GM18498 (cell line): ENCODE measurements around the gene ARFGEF3.
"Not testable (repeated sequence)": the region's sequence is repeated elsewhere in the genome, so short reads cannot be mapped to it uniquely, and the experiment has no call there.

Experiments used
- ATAC-seq: cut with Tn5 transposase; IDR thresholded peaks from one replicate; pipeline ENCODE4 v1.9.1; 2021; ENCODE audit warnings: mild to moderate bottlenecking, moderate library complexity; ENCODE audit not compliant: unreplicated experiment

The ARFGEF3 gene

DNA sequence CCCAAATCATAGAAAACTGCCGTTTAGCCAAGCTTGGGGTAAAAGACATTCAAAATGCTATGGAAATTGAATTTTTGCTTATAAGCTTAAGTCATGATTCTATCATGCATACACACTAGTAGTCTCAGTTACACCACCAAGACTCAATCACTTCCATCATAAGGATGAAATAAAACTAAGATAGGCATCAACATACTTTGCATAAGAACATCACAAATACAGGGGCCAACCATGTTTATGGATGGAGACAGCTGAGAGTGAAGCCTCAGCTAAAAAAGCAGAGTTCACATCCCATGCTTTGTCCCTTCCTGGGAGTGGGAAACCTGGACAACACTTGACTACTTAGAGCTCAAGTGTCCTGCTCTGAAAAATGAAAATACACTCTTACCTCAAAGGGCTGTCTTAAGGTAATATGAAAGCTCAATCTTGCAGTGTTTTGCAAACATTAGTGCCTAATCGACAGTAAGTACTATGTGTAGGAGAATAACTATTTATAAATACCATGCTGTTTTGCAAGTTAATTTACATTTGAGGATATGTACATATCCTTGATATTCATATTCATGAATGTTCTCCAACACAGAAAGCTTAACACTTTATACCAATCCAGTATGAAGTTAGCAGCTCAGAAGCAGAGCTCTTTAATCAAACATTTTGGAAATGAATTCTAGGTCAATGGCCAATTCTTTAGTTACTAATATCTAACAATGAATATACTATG is 184.0 kb downstream of the ARFGEF3 start:
- no peak for ATAC-seq

DNA sequence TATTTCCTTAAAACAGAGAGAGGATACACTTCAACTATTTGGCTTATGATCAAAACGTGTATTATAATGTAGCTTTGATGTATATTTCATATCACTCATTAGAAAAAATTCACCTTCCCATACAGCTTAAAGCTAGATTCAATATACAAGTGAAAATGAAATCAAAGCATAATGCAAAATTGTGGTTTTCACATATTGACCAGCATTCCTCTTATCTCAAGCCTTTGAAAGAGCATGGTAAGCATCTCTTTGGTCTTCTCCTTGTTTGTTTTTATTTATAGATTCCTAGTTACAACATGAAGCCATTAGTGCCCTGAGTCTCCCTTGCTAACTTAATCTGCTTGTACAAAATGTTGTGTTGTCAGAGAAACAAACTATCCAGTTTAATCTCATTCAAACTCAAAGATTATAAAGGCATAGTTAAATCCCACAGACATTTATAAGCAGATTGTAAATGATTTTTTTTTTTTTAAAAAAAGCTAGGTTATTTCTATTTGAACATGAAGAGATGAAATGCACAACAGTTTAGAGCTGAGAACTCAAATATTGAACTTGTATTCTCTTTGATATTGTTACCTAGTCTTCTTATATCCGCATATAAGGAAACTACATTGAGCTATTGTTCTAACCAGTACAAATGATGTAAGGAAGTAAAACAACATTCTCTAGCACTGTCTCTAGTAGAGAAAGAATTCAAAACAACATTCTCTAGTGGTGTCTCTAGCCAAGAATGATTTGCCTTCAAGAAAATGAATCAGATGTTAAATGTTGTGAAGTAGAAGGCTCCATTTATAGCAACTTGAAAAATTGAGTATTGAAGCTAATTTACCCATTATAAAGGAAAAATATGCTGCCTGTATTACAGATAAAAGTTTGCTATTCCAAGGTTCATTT is 184.8 kb downstream of the ARFGEF3 start:
- no peak for ATAC-seq

DNA sequence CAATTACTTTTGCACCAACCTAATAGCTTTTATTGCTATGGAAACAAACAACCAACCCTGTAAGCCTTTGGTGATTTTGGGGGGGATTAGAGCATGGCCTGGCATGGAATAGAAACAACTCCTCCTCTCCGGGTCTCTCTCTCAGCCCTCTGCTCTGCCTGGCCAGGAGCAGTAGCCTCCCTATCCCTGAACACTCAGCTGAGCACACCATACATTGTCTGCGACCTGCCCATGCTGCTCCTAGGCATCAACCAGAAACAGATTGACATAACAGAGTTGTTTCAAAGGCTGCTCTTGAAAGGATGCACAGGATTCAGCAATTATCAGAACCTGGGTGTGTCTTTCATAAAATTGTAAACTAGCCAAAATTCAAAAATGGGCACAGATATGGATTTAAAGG is 186.1 kb downstream of the ARFGEF3 start:
- ATAC-seq = no peak

- ATAC-seq = no peak
Measured at GRCh38 chr6:138349891-138350290, 188.2 kb downstream of the ARFGEF3 start.

DNA sequence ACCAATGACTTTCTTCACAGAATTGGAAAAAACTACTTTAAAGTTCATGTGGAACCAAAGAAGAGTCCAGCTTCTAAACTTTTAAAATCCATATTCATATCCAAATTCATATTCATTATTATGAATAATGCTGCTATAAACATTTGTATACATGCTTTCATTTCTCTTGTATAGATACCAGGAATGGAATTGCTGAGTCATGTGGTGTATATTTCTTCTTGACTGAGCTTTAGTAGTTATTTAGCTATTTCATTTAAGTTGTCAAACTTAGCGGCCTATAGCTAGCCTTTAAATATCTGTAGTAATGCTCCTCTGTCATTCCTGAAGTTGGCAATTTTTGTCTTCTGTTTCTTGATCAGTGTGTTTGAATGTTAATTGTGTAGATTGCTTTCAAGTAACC is 196.2 kb downstream of the ARFGEF3 start:
- no peak for ATAC-seq

- not testable (repeated sequence) for ATAC-seq
Measured at GRCh38 chr6:138368684-138369083, 206.9 kb downstream of the ARFGEF3 start.

DNA sequence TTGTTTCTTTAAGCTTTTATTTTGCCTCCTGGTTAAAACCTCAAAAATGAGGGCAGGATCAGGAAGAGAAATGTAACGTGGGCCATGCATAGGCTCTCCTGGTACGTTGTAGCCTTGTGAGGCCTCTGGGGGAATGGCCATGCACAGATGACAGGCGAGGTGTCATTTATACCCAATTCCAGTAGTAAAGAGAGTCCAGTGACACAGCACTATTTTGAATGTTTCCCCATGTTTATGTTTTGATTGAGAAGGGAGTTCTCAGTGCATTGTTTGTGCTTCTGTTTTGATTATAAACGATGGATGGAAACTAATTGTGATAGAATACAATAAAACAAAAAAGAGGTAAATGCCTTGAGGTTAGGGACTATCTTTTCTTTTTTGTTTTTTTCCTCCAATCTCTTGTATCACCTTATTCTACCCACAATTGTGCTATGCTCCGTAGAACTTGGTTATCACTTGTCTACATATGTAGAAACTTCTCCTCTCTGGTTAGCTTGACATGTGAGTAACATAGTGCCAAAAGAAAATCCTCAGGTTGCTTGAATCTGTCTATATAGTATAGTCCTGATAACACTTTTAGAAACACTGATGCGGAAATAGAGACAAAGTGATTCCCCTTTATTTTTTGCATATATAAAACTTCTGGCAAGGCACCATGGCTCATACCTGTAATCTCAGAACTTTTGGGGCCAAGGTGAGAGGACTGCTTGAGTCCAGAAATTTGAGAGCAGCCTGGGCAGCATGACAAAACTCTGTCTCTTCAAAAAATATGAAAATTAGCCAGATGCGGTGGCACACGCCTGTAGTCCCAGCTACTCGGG is 209.1 kb downstream of the ARFGEF3 start:
- no peak for ATAC-seq

DNA sequence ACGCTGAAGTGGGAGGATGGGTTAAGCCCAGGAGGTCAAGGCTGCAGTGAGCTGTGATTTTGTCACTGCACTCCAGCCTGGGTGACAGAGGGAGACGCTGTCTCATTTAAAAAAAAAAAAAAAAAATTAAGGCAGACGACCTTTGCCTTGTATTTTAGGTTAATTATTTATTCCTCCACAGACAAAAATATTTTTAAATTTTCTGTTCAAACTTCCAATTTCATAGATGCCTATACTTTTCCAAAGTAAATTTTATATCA is 209.6 kb downstream of the ARFGEF3 start:
- ATAC-seq = no peak

- no peak for ATAC-seq
Measured at GRCh38 chr6:138371720-138372119, 210.0 kb downstream of the ARFGEF3 start.

DNA sequence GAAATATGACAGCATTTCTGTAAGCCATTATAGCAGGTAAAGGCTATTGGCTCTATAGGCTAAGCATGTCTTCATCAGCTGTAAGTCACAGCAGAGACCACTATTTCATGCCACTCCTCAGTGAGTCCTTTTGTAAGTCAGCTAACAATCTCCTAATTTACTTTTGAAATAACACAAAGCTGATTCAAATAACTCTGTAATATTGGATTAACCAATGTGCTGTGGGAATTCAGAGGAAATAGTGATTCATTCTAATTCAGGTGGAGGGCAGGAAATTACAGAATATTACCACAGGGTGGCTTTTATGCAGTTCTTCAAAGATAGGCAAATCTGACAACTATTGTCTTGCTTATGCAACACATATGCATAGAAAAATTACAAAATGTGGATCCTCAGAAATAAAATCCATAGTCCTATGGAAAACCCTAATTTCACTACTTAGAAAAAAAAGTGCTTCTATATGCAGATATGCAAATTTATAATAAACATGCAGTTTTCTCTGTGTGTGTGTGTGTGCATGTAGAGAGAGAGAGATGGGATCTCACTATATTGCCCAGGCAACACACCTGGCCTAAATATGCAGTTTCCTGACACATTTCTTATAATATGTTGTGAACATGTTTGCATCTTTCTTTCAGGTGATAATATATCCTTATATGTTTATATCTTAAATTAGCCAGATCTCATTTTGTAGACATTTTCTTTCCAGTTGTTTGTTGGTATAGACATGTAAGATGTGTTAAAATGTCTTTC is 211.1 kb downstream of the ARFGEF3 start:
- no peak for ATAC-seq

DNA sequence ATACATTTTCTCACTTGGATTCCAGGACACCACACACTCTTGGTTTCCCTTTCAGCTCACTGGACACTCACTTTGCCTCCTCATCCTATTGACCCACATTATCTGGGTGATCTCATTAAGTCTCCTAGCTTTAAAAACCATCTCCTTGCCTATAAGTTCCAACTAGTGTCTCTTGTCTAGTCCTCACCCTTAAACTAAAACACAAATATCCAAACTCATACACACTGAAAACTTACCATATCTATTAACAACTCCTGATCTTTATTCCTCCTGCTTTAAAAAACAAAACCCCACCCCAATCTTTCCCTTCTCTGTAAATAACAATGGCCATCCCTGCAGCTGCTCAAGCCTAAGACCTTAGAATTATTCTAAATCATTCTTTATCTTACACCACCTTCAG is 212.5 kb downstream of the ARFGEF3 start:
- ATAC-seq = no peak

DNA sequence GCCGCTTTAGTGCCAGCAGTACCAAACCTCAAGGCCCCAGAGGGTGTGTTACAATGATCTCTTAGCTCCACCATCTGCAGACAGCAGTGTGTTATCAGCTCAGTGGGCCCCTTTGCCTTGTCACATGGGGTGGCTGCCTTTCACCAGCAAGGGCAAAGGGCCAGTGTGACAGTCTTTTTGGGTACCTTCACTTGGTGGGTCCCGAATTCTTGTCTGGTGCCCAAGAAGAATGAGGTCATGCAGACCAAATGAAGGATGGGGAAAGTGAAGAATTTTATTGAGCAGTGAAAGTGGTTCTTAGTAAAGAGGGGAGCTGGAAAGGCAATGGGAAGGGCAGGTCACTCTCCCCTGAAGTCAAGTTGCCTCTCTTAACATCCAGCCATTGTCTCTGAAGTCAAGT is 213.1 kb downstream of the ARFGEF3 start:
- no peak for ATAC-seq

GRCh38 chr6:138377042-138377441 is 215.3 kb downstream of the ARFGEF3 start:
- ATAC-seq = no peak

DNA sequence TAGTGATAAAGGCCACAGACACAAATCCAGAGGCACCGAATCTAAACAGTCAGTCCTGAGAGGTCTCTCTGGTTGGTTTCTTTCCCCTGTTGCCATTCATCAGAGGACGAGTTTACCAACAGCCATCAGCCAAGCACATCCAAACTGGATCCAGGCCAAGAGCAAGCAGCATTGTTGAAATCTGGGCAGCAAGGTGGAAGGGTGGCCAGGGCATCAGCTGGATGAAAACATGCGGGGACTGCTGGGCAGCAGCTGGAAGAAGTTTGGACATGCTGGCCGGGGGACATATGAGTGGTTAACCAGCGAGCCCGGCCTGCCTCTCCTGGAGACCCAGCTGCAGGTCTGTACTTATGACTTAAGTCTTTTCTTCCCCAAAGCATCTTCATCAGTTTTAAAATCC is 216.1 kb downstream of the ARFGEF3 start, which contains the start of gene SMIM28:
SMIM28 (plus strand) TSS at position 62 of the 400 bp plus-strand sequence; CDS start at position 230, 168 bp downstream.
- no peak for ATAC-seq

- ATAC-seq = no peak
Measured at GRCh38 chr6:138378463-138378862, 216.7 kb downstream of the ARFGEF3 start.

GRCh38 chr6:138382498-138383265 is 220.9 kb downstream of the ARFGEF3 start:
- no peak for ATAC-seq

GRCh38 chr6:138383776-138384175 is 222.0 kb downstream of the ARFGEF3 start:
- no peak for ATAC-seq

- no peak for ATAC-seq
Measured at GRCh38 chr6:138386897-138387296, 225.2 kb downstream of the ARFGEF3 start.

GRCh38 chr6:138387577-138388368 is 226.0 kb downstream of the ARFGEF3 start:
- ATAC-seq = no peak
